ENCODE results near the gene SF1.

DNA sequence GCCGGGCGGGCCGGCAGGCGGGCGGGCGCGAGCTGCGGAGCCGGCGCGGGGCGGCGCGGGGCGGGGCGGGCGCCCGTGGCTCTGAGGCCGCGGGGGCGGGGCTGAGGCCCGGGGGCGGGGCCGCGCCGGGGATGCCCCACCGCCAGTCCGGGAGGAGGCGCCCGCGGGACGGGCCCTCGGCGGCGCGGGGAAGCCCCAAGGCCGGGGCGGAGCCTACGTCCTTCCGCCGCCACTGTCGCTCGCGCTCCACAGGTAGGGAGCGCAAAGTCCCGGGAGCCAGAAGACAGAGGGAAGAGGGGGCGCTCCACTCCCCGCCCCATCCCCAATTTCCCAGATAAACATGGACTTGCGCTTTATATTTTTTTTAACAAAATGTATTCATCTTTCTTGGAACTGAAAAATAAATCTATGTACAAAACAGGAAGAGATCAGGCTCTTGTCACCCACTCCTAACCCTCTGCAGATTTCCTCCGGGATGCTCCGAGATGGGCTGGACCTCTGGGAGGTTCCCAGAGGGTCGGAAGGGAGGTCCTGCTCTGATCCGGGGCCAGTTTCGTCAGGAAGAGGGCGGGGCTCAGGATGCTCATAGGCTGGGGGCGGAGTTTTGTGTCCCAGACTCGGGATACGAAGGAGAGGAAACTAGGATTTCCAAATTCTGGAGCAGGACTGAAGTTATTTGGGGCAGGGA lies 25.0 kb upstream of the SF1 start, which contains the start of gene MAP4K2:
- TF ChIP-seq CTCF (IDR thresholded peaks at IDR 0.05) (peak in 1 of 2 donors; percentile 28), POLR2A (IDR thresholded peaks at IDR 0.05) (no peak), EP300 (IDR thresholded peaks at IDR 0.05) (no peak), POLR2AphosphoS5 (IDR thresholded peaks at IDR 0.05) (no peak)
